Stimulated activated naive B cell treated with anti-CD40 and anti-IgM and Interleukin-4, amounts not matched to agents 10 μg/mL and 1 μg/mL and 100 μg/mL, for 72 hours (primary cell): ENCODE measurements around the gene HMOX1.
"Not testable (repeated sequence)": the region's sequence is repeated elsewhere in the genome, so short reads cannot be mapped to it uniquely, and the experiment has no call there.

Experiments
- ATAC-seq, 2 donors: fragments of 150-1000 bp; cut with Tn5 transposase; replicated peaks; 2 replicates each; pipeline ENCODE4 v1.10.0; 2021; ENCODE audit warnings: moderate library complexity in 1 of 2
- DNase-seq: peaks from one replicate; pipeline ENCODE4 v3.0.0; 2021
- H3K27ac Mint-ChIP-seq: one replicate; pipeline ENCODE4 v1.8.0; 2022; ENCODE audit warnings: mild to moderate bottlenecking, mixed read lengths
- H3K27me3 Mint-ChIP-seq, 2 donors: one replicate each; pipeline ENCODE4 v1.8.0; 2022; ENCODE audit warnings: mixed read lengths in 2 of 2
- H3K36me3 Mint-ChIP-seq, 2 donors: one replicate each; pipeline ENCODE4 v1.8.0; 2022; ENCODE audit warnings: mixed read lengths in 2 of 2, mild to moderate bottlenecking in 1 of 2
- H3K4me1 Mint-ChIP-seq, 2 donors: one replicate each; pipeline ENCODE4 v1.8.0; 2022; ENCODE audit warnings: mixed read lengths in 2 of 2, mild to moderate bottlenecking in 1 of 2
- H3K4me3 Mint-ChIP-seq, 2 donors: one replicate each; pipeline ENCODE4 v1.8.0; 2022; ENCODE audit warnings: mild to moderate bottlenecking in 2 of 2, mixed read lengths in 2 of 2, moderate library complexity in 1 of 2
- H3K9me3 Mint-ChIP-seq, 2 donors: one replicate each; pipeline ENCODE4 v1.8.0; 2022; ENCODE audit warnings: mixed read lengths in 2 of 2, mild to moderate bottlenecking in 1 of 2

HMOX1 gene

DNA sequence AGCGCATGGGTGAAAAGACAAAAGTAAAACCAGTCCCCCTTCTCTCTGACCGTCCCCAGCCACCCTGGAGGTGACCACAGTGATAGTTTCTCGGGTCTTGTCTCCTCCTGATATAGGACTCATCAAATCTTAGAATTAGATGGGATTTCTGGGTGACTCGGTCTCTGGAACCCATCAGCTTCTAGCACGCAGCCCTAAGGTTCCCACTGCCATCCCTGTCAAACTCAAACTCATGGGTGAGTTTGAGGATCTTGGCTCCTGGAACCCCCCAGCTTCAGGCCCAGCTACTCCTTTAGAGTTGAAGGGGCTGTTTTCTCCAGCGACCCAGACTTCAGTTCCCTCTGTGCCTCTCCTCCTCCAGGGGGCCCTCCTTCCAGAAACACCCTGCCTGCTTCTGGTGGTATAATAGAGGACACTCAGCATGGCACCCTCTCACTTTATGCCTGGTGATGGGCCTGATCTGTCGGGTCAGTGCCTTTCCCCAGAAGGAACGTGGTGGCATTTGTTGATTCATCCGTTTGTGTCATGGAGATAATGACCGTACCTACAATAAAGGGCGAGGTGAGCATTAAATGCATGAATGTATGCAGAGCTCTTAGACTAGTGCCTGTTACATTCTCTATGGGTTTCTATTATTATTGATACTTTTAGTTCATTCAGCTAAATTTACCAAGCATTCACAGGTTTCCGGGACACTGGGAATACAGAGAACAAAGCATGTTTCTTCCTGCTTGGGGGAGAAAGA is 50.8 kb downstream of the HMOX1 start:
- no peak for ATAC-seq
- Mint-ChIP-seq H3K4me1 (peaks cover 4 to 14% of the 10 kb centered on the region in 2 donors), H3K27ac (no peak overlapping the region), H3K27me3 (no peaks in the 10 kb centered on the region), H3K4me3 (no peak overlapping the region), H3K9me3 (peaks cover 0 to 5% of the 10 kb centered on the region in 2 donors), H3K36me3 (peaks cover 54 to 68% of the 10 kb centered on the region in 2 donors)
- no peak for DNase-seq

DNA sequence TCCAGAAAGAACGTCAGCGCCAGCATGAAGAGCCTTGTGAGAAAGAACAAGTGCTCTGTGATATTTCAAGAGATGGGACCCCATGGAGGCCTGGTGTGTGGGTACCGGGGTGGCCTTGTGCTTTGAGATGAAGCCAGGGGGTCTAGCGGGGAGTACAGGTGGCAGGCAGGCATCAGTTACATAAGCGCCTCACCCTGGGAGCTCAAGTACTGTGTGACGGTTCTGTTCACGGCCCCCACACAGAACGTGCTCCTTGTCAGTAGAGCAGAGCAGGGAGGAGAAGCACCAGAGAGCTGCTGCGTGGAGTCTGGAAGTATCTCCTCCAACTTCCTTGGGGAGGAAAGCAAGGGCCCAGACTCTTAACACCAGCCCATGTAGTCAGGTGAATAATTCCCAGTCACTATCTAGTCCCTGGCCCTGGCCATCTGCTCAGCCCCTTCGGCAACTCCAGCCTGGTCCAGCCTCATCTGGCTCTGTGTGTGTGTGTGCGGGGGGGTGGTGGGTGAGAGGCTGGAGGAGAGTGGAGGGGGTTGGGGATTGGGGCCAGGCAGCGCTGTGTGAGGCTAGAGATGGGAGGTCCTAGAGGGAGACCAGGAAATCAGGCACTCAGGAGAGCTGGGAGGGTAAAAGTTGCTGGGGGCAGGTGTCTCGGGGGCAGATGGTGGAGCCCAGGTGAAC is 51.5 kb downstream of the HMOX1 start:
- DNase-seq (no peak), ATAC-seq (no peak)
- H3K27me3 Mint-ChIP-seq: no peaks in the 10 kb centered on the region
- peaks cover 3 to 14% of the 10 kb centered on the region in 2 donors for H3K4me1 Mint-ChIP-seq
- peaks cover 0 to 6% of the 10 kb centered on the region in 2 donors for H3K9me3 Mint-ChIP-seq
- H3K4me3 Mint-ChIP-seq: no peak overlapping the region
- peaks cover 58 to 71% of the 10 kb centered on the region in 2 donors for H3K36me3 Mint-ChIP-seq
- peak overlapping the region; percentile 56 for H3K27ac Mint-ChIP-seq

DNA sequence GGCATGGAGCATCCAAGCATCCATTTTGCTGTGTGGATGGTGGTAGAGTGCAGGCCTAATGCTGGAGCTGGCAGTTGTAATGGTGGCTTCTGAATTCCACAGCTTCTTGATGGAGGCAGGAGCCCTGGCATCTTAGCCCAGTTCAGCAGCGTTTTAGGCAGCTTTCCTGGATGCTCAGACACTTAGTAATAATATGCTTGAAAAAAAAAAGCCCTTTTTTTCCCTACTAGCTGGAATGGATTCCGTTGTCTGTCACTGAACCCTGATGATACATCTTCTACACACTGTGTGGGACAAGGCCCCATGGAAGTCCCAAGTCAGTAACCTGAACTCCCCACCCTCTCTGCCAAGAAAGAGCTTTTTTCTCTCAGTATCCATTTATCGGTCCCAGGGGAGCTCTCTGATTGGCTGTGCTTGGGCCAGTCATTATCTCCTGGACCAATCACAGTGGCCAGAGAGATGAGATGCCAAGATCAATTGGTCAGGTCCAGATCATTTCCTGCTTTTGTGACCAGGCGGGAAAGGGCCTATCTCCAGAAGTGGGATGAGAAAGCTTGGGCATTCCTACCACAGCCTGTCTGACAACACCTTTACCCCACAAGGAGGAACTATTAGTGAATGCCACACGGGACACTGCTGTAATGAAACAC is 53.3 kb downstream of the HMOX1 start:
- H3K9me3 Mint-ChIP-seq: peaks cover 12 to 16% of the 10 kb centered on the region in 2 donors
- peaks cover 75 to 89% of the 10 kb centered on the region in 2 donors for H3K36me3 Mint-ChIP-seq
- ATAC-seq: no peak
- H3K27ac Mint-ChIP-seq: no peak overlapping the region
- no peak for DNase-seq
- no peak overlapping the region for H3K4me3 Mint-ChIP-seq
- peaks cover 13 to 14% of the 10 kb centered on the region in 2 donors for H3K4me1 Mint-ChIP-seq
- H3K27me3 Mint-ChIP-seq: no peaks in the 10 kb centered on the region

DNA sequence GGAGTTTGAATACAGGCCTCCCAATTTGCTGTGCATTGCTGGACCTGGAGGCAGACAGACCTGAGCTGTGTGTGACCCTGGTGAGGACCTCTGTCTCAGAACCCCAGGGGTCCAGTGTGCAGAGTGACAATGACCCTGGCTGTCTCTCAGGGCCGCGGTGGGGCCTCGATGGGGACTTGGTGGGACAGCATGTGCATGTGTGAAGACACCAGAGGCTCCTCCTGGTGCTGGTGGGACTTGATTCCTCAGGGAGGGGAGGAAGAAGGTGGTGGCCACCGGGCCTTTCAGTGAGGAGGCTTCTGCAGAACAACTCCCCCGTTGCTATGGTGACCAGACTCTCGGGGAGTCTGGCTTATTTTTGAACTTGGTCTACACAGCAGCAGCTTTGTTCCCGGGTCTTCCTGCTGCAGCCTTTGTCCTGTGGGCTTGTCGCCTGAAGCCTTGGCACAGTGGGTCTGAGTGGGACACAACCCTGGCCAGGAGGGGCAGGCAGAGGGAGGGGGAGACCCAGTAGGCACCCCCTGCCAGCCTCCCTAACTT is 54.4 kb downstream of the HMOX1 start:
- H3K4me1 Mint-ChIP-seq: peaks cover 6 to 10% of the 10 kb centered on the region in 2 donors
- peak overlapping the region; percentile 81 for H3K27ac Mint-ChIP-seq
- no peak overlapping the region for H3K4me3 Mint-ChIP-seq

DNA sequence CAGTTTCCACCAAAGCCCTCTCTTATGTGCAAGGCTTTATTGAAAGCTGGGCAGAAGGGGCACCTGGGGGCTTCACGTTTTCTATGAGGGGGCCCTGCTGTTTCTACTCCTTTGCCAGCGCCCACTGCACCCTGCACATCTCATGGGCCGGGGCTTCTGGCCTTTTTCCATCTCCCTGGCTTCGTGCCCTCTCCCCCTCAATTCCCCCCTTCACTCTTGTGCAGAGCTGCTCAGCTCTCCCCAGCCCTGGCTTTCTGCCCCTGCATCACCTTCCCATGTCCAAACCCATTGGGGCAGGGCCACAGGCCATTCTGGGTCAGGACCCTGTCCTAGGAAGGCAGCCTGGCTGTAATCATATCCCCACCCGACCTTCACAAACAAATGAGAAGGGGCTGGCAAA is 55.5 kb downstream of the HMOX1 start:
- H3K4me1 Mint-ChIP-seq: peaks cover 0 to 9% of the 10 kb centered on the region in 2 donors
- peaks cover 80 to 89% of the 10 kb centered on the region in 2 donors for H3K36me3 Mint-ChIP-seq
- no peak for ATAC-seq
- no peaks in the 10 kb centered on the region for H3K27me3 Mint-ChIP-seq
- H3K4me3 Mint-ChIP-seq: no peak overlapping the region
- no peak overlapping the region for H3K27ac Mint-ChIP-seq
- no peak for DNase-seq
- peaks cover 14 to 16% of the 10 kb centered on the region in 2 donors for H3K9me3 Mint-ChIP-seq

More for the DNA sequence above, 54.4 kb downstream of the HMOX1 start:
- peaks cover 14 to 16% of the 10 kb centered on the region in 2 donors for H3K9me3 Mint-ChIP-seq
- peaks cover 77 to 88% of the 10 kb centered on the region in 2 donors for H3K36me3 Mint-ChIP-seq
- no peaks in the 10 kb centered on the region for H3K27me3 Mint-ChIP-seq
- ATAC-seq: no peak
- DNase-seq: no peak

DNA sequence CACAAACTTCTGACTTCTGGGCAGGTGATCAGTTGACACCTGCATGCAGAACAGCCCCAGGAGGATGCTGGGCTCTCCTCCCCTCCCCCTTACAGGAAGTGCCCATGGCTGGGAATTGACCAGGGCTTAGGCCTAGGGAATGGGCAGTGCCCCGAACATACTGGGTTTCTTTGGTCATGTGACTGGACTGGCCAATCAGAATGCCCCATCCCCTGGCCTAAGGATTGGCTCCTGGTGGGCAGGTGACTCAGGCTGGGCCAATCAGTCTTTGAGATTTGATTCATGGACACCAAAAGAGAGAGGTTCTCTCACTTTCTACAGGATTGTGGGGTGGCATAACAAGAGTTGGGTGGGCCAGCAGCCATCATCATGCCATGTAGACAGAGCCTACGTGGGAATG is 56.2 kb downstream of the HMOX1 start:
- peaks cover 0 to 9% of the 10 kb centered on the region in 2 donors for H3K4me1 Mint-ChIP-seq
- H3K9me3 Mint-ChIP-seq: peaks cover 14 to 16% of the 10 kb centered on the region in 2 donors
- DNase-seq (no peak), ATAC-seq (peak; percentile 42 to 57)
- no peak overlapping the region for H3K4me3 Mint-ChIP-seq
- H3K27me3 Mint-ChIP-seq: no peaks in the 10 kb centered on the region
- H3K27ac Mint-ChIP-seq: no peak overlapping the region
- H3K36me3 Mint-ChIP-seq: peaks cover 77 to 88% of the 10 kb centered on the region in 2 donors

DNA sequence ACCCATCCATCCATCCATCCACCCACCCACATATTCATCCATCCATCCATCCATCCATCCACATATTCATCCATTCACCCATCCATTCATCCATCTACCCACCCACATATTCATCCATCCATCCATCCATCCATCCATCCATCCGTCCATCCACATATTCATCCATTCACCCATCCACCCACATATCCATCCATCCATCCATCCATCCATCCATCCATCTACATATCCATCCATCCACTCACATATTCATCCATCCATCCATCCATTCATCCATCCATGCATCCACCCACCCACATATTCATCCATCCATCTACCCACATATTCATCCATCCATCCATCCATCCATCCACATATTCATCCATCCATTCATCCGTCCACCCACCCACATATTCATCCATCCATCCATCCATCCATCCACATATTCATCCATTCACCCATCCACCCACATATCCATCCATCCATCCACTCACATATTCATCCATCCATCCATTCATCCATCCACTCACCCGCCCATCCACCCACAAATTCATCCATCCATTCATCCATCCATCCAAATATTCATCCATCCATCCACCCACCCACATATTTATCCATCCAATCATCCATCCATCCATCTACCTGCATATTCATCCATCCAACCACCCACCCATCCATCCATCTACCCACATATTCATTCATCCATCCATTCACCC is 57.9 kb downstream of the HMOX1 start:
- H3K9me3 Mint-ChIP-seq: peaks cover 13 to 14% of the 10 kb centered on the region in 2 donors
- H3K27me3 Mint-ChIP-seq, H3K4me1 Mint-ChIP-seq, DNase-seq, ATAC-seq, H3K4me3 Mint-ChIP-seq: not testable (repeated sequence)
- peak overlapping the region; percentile 10 for H3K27ac Mint-ChIP-seq
- H3K36me3 Mint-ChIP-seq: peaks cover 67 to 86% of the 10 kb centered on the region in 2 donors

DNA sequence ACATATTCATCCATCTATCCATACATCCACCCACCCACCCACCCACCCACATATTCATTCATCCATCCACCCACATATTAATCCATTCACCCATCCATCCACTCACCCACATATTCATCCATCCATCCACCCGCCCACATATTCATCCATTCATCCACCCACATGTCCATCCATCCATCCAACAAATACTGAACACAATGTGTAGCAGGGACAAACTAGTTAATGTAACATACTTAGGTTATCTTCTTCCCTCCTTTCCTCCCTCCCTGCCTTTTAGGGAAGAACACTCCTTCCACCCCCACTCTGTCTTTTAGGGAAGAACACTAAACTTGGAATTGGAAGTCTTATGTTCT is 58.4 kb downstream of the HMOX1 start:
- H3K9me3 Mint-ChIP-seq: peaks cover 13 to 14% of the 10 kb centered on the region in 2 donors
- H3K4me1 Mint-ChIP-seq: peaks cover 0 to 9% of the 10 kb centered on the region in 2 donors
- H3K4me3 Mint-ChIP-seq: no peak overlapping the region
- ATAC-seq: no peak
- no peaks in the 10 kb centered on the region for H3K27me3 Mint-ChIP-seq
- DNase-seq: no peak
- peaks cover 63 to 86% of the 10 kb centered on the region in 2 donors for H3K36me3 Mint-ChIP-seq
- no peak overlapping the region for H3K27ac Mint-ChIP-seq

DNA sequence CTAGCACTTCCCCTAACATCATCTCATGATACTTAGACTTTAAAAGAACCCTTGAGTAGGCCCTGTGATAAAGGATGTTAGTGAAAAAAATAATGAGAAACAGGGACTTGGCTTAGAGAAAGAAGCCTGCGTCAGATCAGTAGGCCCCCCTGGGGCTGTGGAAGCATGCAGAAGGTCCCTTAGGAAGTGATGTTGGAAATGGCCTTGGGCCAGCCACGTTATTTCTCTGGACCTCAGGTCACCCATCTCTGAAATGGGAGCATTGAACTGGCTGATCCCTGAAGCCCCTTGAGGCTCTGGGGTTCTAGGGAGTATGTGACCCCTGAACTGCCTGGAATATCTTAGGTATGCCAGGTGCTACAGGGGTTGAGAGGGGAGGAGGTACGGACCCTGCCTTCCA is 59.2 kb downstream of the HMOX1 start:
- Mint-ChIP-seq H3K9me3 (peaks cover 13 to 14% of the 10 kb centered on the region in 2 donors), H3K27ac (no peak overlapping the region), H3K4me1 (peaks cover 0 to 9% of the 10 kb centered on the region in 2 donors), H3K4me3 (no peak overlapping the region), H3K36me3 (peaks cover 55 to 78% of the 10 kb centered on the region in 2 donors), H3K27me3 (no peaks in the 10 kb centered on the region)
- ATAC-seq (no peak), DNase-seq (no peak)

DNA sequence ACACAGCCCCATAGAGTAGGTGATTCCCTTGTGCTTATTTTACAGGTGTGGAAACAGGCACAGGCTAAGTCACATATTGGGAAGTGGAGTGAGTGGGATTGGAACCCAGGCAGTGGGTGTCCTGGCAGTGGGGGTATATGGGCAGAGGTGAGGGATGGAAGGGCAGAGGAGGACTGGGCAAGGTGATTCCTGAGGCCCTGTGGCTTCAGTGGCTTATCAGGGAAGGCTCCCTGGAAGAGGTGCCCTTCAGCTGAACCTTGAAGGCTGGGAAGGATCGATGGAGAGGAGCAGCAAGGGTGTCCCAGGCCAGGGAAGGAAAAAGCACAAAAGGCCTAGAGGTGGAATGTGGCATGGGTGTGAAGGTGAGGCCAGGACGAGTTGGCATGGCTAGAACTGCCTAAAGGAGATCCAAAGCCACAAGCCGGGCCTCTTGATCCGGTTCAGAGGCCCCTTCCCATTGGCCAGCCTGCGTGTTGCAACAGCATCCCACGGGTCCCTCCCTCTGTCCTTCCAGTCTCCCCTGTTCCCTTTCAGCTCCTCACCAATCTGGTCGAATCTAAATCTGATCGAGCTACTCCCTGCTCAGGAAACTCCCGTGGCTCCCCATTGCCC is 60.7 kb downstream of the HMOX1 start:
- Mint-ChIP-seq H3K27ac (peak overlapping the region; percentile 20), H3K9me3 (peaks cover 11 to 14% of the 10 kb centered on the region in 2 donors), H3K36me3 (peaks cover 48 to 74% of the 10 kb centered on the region in 2 donors), H3K27me3 (no peaks in the 10 kb centered on the region), H3K4me1 (peaks cover 0 to 9% of the 10 kb centered on the region in 2 donors), H3K4me3 (no peak overlapping the region)
- DNase-seq: no peak
- no peak for ATAC-seq

DNA sequence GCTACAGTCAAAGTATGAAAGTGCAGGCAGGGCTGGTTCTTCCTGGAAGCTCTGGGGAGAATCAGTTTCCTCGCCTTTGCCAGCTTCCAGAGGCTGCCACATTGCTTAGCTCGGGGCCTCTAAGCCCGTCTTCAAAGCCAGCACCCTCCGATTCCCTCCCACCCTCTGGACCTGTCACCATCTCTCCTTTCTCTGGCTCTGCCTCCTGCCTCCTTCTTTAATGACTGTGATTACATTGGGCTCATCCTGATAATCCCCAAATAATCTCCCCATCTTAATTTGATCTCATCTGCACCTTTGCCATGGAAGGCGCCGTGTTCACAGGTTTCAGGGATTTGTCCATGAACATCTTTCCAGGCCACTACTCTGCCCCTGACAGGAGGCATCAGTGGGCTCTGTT is 61.6 kb downstream of the HMOX1 start:
- DNase-seq: no peak
- H3K27me3 Mint-ChIP-seq: no peaks in the 10 kb centered on the region
- ATAC-seq: no peak
- H3K36me3 Mint-ChIP-seq: peaks cover 45 to 71% of the 10 kb centered on the region in 2 donors
- peak overlapping the region; percentile 57 for H3K27ac Mint-ChIP-seq
- peaks cover 10 to 14% of the 10 kb centered on the region in 2 donors for H3K9me3 Mint-ChIP-seq
- H3K4me3 Mint-ChIP-seq: no peak overlapping the region
- peaks cover 0 to 9% of the 10 kb centered on the region in 2 donors for H3K4me1 Mint-ChIP-seq

DNA sequence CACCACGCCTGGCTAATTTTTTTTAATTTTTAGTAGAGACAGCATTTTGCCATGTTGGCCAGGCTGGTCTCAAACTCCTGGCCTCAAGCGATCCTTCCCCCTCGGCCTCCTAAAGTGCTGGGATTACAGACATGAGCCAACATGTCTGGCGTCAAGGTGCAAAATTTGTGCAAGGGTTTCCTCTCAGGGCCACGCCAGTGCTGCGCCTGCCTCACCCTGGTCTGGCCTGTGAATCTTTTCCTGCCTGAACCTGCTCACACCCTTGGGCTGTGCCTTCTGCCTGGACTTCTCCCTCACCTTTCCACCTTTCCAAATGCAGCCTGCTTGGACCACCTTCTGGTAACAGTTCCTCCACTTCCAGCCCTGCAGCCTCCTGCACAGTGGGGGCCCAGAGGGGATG is 62.4 kb downstream of the HMOX1 start:
- H3K27ac Mint-ChIP-seq: no peak overlapping the region
- peaks cover 8 to 10% of the 10 kb centered on the region in 2 donors for H3K9me3 Mint-ChIP-seq
- ATAC-seq (no peak), DNase-seq (no peak)
- H3K27me3 Mint-ChIP-seq: no peaks in the 10 kb centered on the region
- no peak overlapping the region for H3K4me3 Mint-ChIP-seq
- peaks cover 8 to 15% of the 10 kb centered on the region in 2 donors for H3K4me1 Mint-ChIP-seq
- H3K36me3 Mint-ChIP-seq: peaks cover 44 to 71% of the 10 kb centered on the region in 2 donors
